Peyer's patch (tissue), 4 donors: ENCODE data around the gene FKBP1A.

ENCODE experiments used
- CTCF ChIP-seq, 6 experiments: fragments of 450-650 bp in 4 of 6; fragments of 200-600 bp in 2 of 6; sonication (generic) in 1 of 6; IDR thresholded peaks; one replicate each; pipeline ENCODE4 v1.5.1; 2017 to 2019; ENCODE audit warnings: antibody characterized with exemption in 6 of 6, mild to moderate bottlenecking in 3 of 6, moderate library complexity in 1 of 6
- POLR2A ChIP-seq, 2 donors: fragments of 450-650 bp; IDR thresholded peaks; one replicate each; pipeline ENCODE4 v1.5.1; 2017; ENCODE audit warnings: antibody characterized with exemption in 2 of 2, mild to moderate bottlenecking in 2 of 2, moderate library complexity in 2 of 2

DNA sequence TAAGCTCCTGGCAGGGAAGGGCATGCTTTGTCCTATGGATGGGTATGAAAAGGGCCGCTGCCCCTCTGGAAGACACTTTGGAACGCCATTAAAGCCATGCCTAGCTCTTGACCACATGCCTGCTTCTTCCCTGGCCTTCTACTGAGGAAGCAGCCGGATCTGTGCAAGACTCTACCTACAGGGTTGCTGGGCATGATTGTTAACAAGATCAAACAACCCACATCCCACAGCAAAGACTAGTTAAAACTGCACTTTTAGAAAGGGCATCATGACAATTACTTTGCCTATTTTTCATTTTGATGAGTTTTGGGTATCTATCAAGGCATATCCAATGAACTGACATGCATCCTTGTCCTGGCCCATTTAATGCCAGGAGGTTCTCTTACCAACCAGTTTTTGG is 48.3 kb upstream of the FKBP1A start:
- TF ChIP-seq CTCF (IDR thresholded peaks at IDR 0.05) (no peak), POLR2A (IDR thresholded peaks at IDR 0.05) (no peak)
